Measurements from ENCODE around the gene GPANK1.

The GPANK1 gene

DNA sequence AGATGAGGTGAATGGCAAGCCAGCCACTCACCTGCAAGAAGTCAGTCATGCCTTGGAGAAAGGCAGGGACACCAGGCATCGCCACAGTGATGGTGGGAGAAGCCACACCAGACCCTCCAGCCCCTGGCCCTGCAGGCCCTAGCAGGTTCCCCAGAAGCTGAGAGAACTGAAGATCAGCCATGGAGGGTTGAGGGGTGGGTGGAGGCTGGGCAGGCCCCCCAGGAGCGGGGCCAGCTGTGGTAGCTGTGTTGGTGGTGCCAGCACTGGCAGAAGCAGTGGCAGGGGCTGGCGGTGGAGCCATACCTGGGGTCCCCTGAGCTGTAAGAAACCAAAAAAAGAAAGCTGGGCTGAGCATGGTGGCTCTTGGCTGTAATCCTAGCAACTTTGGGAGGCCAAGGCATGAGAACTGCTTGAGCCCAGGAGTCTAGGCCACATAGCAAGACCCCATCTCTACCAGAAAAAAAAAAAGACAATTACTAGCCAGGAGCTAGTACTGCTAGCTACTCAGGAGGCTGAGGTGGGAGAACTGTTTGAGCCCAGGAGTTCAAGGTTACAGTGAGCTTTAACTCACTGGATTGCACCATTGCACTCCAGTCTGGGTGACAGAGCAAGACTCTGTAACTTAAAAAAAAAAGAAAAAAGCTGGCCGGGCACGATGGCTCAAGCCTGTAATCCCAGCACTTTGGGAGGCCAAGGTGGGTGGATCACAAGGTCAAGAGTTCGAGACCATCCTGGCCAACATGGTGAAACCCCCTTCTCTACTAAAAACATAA is 21.8 kb downstream of the GPANK1 start:
- Histone ChIP-seq H3K9ac (ENCODE audit: low read length) (no peak overlapping the region), H3K4me1 (ENCODE audit: control insufficient read depth, low read depth, low read length) (no peaks in the 10 kb centered on the region), H3K27me3 (ENCODE audit: insufficient read depth, low read length, poor library complexity) (no peaks in the 10 kb centered on the region), H3K79me2 (ENCODE audit: control insufficient read depth, insufficient read depth, low read length) (no peaks in the 10 kb centered on the region), H3K36me3 (ENCODE audit: control insufficient read depth, insufficient read depth, low read length) (peaks cover 27% of the 10 kb centered on the region), H2BK5ac (ENCODE audit: low read length) (no peak overlapping the region), H3K4ac (ENCODE audit: low read depth, low read length) (no peak overlapping the region), H4K5ac (ENCODE audit: low read length) (no peak overlapping the region), H2BK15ac (replicated peaks; ENCODE audit: low read depth) (no peak overlapping the region), H3K4me3 (ENCODE audit: low read length) (no peak overlapping the region), H2AK5ac (ENCODE audit: low read length) (no peak overlapping the region), H3K79me1 (ENCODE audit: low read length) (peaks cover 2% of the 10 kb centered on the region), H3K18ac (ENCODE audit: low read length) (no peak overlapping the region), H3K56ac (ENCODE audit: low read length) (no peak overlapping the region), H3K27ac (ENCODE audit: low read depth, low read length) (no peak overlapping the region), H2BK120ac (ENCODE audit: low read depth, low read length) (no peak overlapping the region), H3K4me2 (ENCODE audit: low read length) (no peak overlapping the region), H3K23ac (ENCODE audit: low read length) (no peak overlapping the region), H4K8ac (ENCODE audit: low read depth, low read length) (no peak overlapping the region)
- no peak for DNase-seq
- WGBS (ENCODE audit: extremely low coverage, insufficient coverage, low lambda C conversion rate): no CpG with 5 or more reads among the region's 6 CpGs

DNA sequence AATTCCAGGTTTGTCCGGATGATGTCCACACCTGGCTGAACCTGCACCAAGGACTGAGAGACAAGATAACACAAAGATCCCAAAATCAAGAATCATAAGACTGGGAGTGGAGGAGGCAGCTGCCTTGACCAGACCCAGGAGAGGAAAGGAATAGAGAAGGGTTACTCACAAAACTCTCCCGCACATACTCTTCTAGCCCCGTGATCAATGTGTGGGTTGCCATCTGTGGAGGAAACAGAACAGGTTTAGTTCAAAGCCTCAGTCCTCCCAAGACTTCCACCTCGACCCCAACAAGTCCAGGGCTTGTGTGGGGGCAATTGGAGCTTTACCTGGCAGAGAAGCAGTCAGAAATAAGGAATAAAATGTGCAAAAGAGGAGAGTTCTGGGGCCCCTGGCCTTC is 23.4 kb downstream of the GPANK1 start:
- Histone ChIP-seq H4K8ac (ENCODE audit: low read depth, low read length) (no peak overlapping the region), H3K4me3 (ENCODE audit: low read length) (no peak overlapping the region), H3K27me3 (ENCODE audit: insufficient read depth, low read length, poor library complexity) (no peaks in the 10 kb centered on the region), H3K79me2 (ENCODE audit: control insufficient read depth, insufficient read depth, low read length) (no peaks in the 10 kb centered on the region), H4K5ac (ENCODE audit: low read length) (no peak overlapping the region), H2AK5ac (ENCODE audit: low read length) (no peak overlapping the region), H2BK15ac (replicated peaks; ENCODE audit: low read depth) (no peak overlapping the region), H3K4me2 (ENCODE audit: low read length) (no peak overlapping the region), H2BK120ac (ENCODE audit: low read depth, low read length) (no peak overlapping the region), H3K36me3 (ENCODE audit: control insufficient read depth, insufficient read depth, low read length) (peaks cover 38% of the 10 kb centered on the region), H3K9ac (ENCODE audit: low read length) (no peak overlapping the region), H3K56ac (ENCODE audit: low read length) (no peak overlapping the region), H3K18ac (ENCODE audit: low read length) (no peak overlapping the region), H2BK5ac (ENCODE audit: low read length) (no peak overlapping the region), H3K4me1 (ENCODE audit: control insufficient read depth, low read depth, low read length) (no peaks in the 10 kb centered on the region), H3K4ac (ENCODE audit: low read depth, low read length) (no peak overlapping the region), H3K23ac (ENCODE audit: low read length) (no peak overlapping the region), H3K79me1 (ENCODE audit: low read length) (peaks cover 2% of the 10 kb centered on the region), H3K27ac (ENCODE audit: low read depth, low read length) (no peak overlapping the region)
- no CpG with 5 or more reads among the region's 4 CpGs for WGBS (ENCODE audit: extremely low coverage, insufficient coverage, low lambda C conversion rate)
- DNase-seq: no peak

DNA sequence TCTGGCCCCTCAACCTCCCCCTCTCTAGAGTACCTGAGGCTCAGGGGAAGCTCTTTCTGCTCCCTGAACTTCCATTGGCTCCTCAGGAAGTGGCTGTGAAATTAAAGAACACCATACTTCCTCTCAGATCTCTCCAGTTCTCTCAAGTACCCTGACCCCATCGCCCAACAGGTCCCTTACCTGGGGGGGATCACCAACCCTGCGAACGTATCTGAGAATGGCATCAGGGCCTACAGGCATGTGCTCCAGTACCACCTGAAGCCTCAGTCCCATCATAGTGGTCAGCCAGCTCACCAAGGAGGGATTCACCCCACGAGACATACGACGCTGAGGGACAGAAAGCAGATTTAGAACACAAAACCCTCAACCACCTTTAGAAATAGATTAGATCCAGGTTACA is 24.2 kb downstream of the GPANK1 start:
- H4K8ac ChIP-seq (ENCODE audit: low read depth, low read length): no peak overlapping the region
- H4K5ac ChIP-seq (ENCODE audit: low read length): no peak overlapping the region
- no peak overlapping the region for H3K23ac ChIP-seq (ENCODE audit: low read length)
- no peak overlapping the region for H3K4ac ChIP-seq (ENCODE audit: low read depth, low read length)
- no peak overlapping the region for H2BK15ac ChIP-seq (replicated peaks; ENCODE audit: low read depth)
- no peak overlapping the region for H2BK5ac ChIP-seq (ENCODE audit: low read length)
- H3K79me1 ChIP-seq (ENCODE audit: low read length): peaks cover 2% of the 10 kb centered on the region
- no peak overlapping the region for H3K4me2 ChIP-seq (ENCODE audit: low read length)
- H3K4me3 ChIP-seq (ENCODE audit: low read length): no peak overlapping the region
- DNase-seq: no peak
- no peak overlapping the region for H3K27ac ChIP-seq (ENCODE audit: low read depth, low read length)
- H3K27me3 ChIP-seq (ENCODE audit: insufficient read depth, low read length, poor library complexity): no peaks in the 10 kb centered on the region
- H3K56ac ChIP-seq (ENCODE audit: low read length): no peak overlapping the region
- WGBS (ENCODE audit: extremely low coverage, insufficient coverage, low lambda C conversion rate): no CpG with 5 or more reads among the region's 6 CpGs
- H3K36me3 ChIP-seq (ENCODE audit: control insufficient read depth, insufficient read depth, low read length): peaks cover 44% of the 10 kb centered on the region
- no peak overlapping the region for H2BK120ac ChIP-seq (ENCODE audit: low read depth, low read length)
- H2AK5ac ChIP-seq (ENCODE audit: low read length): no peak overlapping the region
- H3K79me2 ChIP-seq (ENCODE audit: control insufficient read depth, insufficient read depth, low read length): no peaks in the 10 kb centered on the region
- H3K18ac ChIP-seq (ENCODE audit: low read length): no peak overlapping the region
- no peaks in the 10 kb centered on the region for H3K4me1 ChIP-seq (ENCODE audit: control insufficient read depth, low read depth, low read length)
- no peak overlapping the region for H3K9ac ChIP-seq (ENCODE audit: low read length)

DNA sequence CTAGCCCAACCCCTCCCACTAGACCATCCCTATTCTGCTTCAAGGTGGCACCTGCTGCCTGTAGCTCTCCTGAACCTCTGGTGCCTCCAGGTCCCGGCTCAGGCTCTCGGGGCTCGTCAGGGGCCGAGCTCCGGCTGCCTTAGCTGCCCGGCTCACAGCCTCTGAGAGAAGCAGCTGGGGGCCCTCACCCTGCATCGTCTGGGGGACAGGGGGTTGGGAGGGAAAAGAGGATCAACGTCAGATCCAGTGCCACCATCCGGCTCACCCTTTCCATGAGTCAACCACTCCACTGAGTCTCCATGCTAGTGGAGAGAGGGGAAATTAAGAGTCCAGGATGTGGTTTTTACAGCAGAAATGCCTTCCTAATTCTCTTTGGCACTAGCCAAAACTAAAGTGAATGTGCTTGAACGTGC is 25.3 kb downstream of the GPANK1 start:
- Histone ChIP-seq H2BK15ac (replicated peaks; ENCODE audit: low read depth) (no peak overlapping the region), H3K79me1 (ENCODE audit: low read length) (no peaks in the 10 kb centered on the region), H3K27me3 (ENCODE audit: insufficient read depth, low read length, poor library complexity) (no peaks in the 10 kb centered on the region), H2BK120ac (ENCODE audit: low read depth, low read length) (no peak overlapping the region), H3K4me2 (ENCODE audit: low read length) (no peak overlapping the region), H2AK5ac (ENCODE audit: low read length) (no peak overlapping the region), H3K4ac (ENCODE audit: low read depth, low read length) (no peak overlapping the region), H3K36me3 (ENCODE audit: control insufficient read depth, insufficient read depth, low read length) (peaks cover 45% of the 10 kb centered on the region), H3K4me1 (ENCODE audit: control insufficient read depth, low read depth, low read length) (no peaks in the 10 kb centered on the region), H4K5ac (ENCODE audit: low read length) (no peak overlapping the region), H3K79me2 (ENCODE audit: control insufficient read depth, insufficient read depth, low read length) (no peaks in the 10 kb centered on the region), H3K27ac (ENCODE audit: low read depth, low read length) (no peak overlapping the region), H3K18ac (ENCODE audit: low read length) (no peak overlapping the region), H2BK5ac (ENCODE audit: low read length) (no peak overlapping the region), H4K8ac (ENCODE audit: low read depth, low read length) (no peak overlapping the region), H3K23ac (ENCODE audit: low read length) (no peak overlapping the region), H3K9ac (ENCODE audit: low read length) (no peak overlapping the region), H3K4me3 (ENCODE audit: low read length) (no peak overlapping the region), H3K56ac (ENCODE audit: low read length) (no peak overlapping the region)
- WGBS (ENCODE audit: extremely low coverage, insufficient coverage, low lambda C conversion rate): no CpG with 5 or more reads among the region's 10 CpGs
- DNase-seq: no peak

DNA sequence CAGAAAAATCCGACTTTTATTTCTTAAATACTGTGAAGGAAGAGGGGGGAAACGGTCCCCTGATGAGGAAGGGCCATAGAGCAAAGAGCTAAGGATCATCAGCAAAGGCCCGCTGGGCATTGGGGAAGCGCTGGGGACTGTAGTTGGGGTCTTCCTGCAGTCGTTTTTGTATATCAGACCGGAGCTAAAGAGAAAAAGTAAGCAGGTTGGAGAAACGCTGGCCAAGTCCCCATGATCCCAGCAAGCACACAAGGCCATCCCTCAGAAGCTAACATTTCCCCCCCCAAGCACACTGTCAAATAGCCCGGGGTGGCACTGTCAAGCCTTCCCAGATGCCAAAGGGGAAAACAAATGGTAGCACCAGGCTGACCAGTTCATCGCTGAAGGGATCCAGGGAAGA is 25.8 kb downstream of the GPANK1 start:
- no peak for DNase-seq
- no peaks in the 10 kb centered on the region for H3K4me1 ChIP-seq (ENCODE audit: control insufficient read depth, low read depth, low read length)

More for the DNA sequence above, 25.8 kb downstream of the GPANK1 start:
- Histone ChIP-seq H3K79me2 (ENCODE audit: control insufficient read depth, insufficient read depth, low read length) (no peaks in the 10 kb centered on the region), H3K27me3 (ENCODE audit: insufficient read depth, low read length, poor library complexity) (no peaks in the 10 kb centered on the region), H3K27ac (ENCODE audit: low read depth, low read length) (no peak overlapping the region), H4K8ac (ENCODE audit: low read depth, low read length) (no peak overlapping the region), H2BK120ac (ENCODE audit: low read depth, low read length) (no peak overlapping the region), H3K79me1 (ENCODE audit: low read length) (no peaks in the 10 kb centered on the region), H3K18ac (ENCODE audit: low read length) (no peak overlapping the region), H3K23ac (ENCODE audit: low read length) (no peak overlapping the region), H3K36me3 (ENCODE audit: control insufficient read depth, insufficient read depth, low read length) (peaks cover 48% of the 10 kb centered on the region), H3K9ac (ENCODE audit: low read length) (no peak overlapping the region), H3K56ac (ENCODE audit: low read length) (no peak overlapping the region), H2AK5ac (ENCODE audit: low read length) (no peak overlapping the region), H3K4me2 (ENCODE audit: low read length) (no peak overlapping the region), H2BK5ac (ENCODE audit: low read length) (no peak overlapping the region), H4K5ac (ENCODE audit: low read length) (no peak overlapping the region), H2BK15ac (replicated peaks; ENCODE audit: low read depth) (no peak overlapping the region), H3K4me3 (ENCODE audit: low read length) (no peak overlapping the region), H3K4ac (ENCODE audit: low read depth, low read length) (no peak overlapping the region)
- WGBS (ENCODE audit: extremely low coverage, insufficient coverage, low lambda C conversion rate): no CpG with 5 or more reads among the region's 9 CpGs

All from mesendoderm (in vitro differentiated cells).